HG03135 (cell line): ENCODE results near the gene FAIM2.

ENCODE experiments used
- ATAC-seq: cut with Tn5 transposase; IDR thresholded peaks from one replicate; pipeline ENCODE4 v1.9.1; 2021; ENCODE audit warnings: mild to moderate bottlenecking, moderate library complexity; ENCODE audit not compliant: unreplicated experiment

FAIM2 gene

DNA sequence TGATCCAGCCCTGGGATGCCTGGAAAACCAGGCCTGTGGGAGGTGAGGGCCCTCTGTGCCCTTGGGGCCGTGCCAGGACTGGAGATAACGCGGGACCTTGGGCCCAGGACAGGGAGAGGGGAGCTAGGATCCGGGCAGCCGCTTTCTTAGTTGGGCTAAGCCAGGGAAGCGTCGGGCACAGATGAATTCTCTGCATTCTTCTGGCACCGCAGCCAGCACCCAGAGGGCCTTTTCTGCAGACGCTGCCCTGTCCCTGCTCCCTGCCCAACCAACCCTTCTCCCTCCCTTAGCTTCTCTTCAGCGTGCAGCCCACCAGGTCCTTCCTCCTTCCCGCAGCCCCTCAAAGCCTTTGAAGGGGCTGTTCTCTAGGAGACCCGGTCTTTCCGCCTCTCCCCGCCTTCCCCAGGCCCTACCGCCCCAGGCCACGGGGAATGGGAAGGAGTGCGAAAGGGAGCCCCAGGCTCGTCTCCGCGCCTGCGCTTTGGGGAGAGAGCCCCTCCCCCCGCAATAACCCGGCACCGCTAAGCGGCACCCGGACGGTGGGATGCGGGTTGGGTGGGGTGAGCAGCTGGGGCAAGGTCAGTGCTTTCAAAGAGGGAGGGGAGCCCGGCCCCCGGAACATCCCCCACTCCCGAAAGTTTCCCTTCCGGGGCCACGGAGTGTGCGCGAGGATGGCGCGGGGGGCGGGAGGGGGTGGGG is 76.2 kb downstream of the FAIM2 start:
- ATAC-seq: no peak

- no peak for ATAC-seq
These were observed 76.7 kb downstream of the FAIM2 start for GRCh38 chr12:49827051-49827400.

DNA sequence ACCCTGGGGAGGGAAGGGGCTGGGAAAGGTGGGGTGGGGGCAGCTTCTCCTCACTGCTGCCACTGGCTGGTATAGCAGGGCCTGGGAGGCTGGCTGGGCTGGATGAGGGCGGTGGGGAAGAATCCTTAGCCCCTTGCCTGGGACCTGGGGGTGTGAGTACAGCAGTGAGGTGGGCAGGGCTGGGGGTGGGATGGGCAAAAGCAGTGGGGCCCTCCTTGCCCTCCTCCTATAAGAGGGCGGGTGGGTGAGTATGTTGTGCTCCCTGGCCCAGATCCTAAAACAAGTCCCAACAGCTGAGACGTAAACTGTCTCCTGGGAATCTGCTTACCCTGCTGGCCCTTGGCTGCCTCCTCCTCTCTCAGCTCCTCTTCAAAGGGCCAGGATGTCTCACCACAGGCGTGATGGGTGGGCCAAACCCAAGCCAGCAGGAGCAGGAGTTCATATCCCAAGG is 77.7 kb downstream of the FAIM2 start:
- ATAC-seq: no peak

DNA sequence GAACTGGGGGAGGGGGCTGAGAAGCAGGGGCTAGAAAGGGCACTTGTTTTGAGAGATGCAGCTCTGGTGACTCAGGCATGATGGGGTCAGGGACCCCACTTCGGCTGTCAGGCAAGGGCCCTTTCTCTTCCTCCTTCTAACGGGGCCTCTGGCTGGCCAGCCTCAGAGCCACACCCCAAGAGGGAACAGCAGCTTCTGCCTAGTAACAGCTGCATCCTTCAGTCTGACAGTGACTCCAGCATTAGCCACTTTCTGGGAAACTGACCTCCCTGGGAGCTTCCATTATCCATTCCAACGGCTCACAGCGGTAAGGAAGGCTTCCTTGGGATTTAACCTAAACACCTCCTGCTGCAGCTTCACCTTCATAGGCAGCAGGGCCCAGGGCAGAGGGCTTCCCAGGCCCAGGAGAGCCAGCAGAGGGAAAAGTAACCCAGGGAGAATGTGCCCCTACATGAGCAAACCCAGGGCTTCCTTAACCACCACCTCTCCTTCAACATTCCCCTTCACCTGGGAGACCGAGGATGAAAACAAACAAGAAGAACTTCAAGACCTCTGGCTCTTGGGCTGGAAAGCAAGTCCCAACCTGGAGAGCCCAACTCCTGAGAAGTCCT is 78.2 kb downstream of the FAIM2 start:
- no peak for ATAC-seq

DNA sequence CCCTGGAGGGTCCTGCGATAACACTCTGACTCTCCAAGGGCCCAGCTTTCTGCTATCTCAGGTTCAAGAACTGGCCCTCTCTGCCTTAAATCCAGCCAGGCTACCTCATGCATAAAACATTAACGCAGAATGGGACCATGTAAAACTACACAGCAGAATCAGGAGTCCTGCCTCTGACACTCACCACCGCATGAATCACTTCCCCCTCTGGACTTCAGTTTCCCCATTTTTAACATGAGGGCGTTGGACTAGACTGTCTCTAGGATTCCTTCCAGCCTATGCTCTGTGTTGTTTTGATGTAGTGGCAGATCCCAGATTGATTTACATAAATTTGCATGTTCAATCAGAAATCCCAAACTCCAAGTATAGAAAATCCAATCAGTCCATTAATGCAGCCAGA is 78.8 kb downstream of the FAIM2 start:
- no peak for ATAC-seq

DNA sequence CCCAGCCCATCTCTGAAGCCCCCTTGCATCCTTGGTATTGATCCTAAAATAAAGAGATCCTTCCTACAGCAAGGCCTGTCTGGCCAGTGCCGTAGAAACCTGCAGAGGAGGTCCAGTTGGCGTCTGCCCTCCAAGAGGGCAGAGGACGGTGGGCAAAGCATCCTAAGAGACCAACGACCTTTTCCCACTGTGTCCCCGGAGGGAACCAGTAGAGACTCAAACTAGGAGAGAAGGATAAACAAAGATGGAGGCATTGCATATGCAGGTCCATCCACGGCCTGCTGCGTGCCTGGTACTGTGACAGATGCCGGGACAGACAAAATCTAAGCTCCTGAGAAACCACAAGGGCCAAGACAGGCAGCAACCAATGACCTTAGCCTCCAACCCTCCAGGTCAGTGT is 79.3 kb downstream of the FAIM2 start:
- ATAC-seq: no peak

DNA sequence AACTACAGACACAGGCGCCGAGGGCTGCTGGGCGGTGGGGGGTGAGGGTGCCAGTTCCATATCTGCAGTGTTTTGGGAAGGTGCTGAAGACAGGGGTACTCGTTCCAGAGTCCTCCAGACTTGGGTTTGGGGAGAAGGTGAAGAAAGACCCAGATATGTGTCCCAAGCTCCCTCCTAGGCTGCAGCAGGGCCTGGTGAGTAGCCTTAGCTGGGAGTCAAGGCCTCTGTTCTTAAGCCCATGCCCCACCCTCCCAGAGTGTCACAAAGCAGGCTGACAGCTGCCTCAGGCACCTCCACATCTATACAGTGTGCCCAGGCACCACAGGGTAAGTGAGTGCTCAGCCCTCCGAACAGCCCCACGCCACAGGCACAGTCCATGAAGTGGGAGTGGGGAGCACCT is 79.7 kb downstream of the FAIM2 start:
- no peak for ATAC-seq

DNA sequence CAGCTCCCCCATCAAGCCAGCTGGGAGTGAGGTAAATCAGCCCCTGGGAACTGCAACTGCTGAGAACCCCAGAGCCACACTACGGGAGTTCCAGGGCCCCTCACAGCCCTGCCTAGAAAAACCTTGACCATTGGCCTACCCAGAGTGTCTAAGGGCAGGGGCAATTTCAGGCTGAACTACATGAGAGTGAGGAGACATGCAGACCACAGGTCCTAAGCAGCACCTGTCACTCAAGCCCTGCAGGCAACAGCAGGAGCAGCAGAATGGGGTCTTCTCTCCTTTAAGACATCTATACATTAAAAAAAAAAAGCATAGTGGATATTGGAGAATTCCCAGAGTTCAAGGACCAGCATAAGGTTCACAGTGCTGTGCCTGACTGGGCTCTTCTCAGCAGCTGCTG is 80.3 kb downstream of the FAIM2 start:
- no peak for ATAC-seq

- ATAC-seq: no peak
These were observed 82.1 kb downstream of the FAIM2 start for GRCh38 chr12:49821373-49822287.

- no peak for ATAC-seq
These were observed 83.9 kb downstream of the FAIM2 start for GRCh38 chr12:49819786-49820185.

- ATAC-seq: no peak
These were observed 85.3 kb downstream of the FAIM2 start for GRCh38 chr12:49818241-49818895.
